ENCODE measurements around the gene JAKMIP3. TPM values are rescaled to one million over a fixed set of nuclear protein-coding genes. Genes with fewer than 3 reads are reported as not detected.

The JAKMIP3 gene
- total and polyA plus RNA-seq, 9 of the 15 experiments (the other 6 are each of a cell fraction or from before 2014, with no cell fraction given), result 0.04 TPM; not detected in 8

GRCh38 chr10:132065491-132066105 lies at the start of gene JAKMIP3 (continued):
- TF ChIP-seq SRSF1 (IDR thresholded peaks at IDR 0.05; ENCODE audit: low read depth, low read length) (no peak), RBM14 (IDR thresholded peaks at IDR 0.05; ENCODE audit: borderline replicate concordance, insufficient read depth, low read depth, low read length) (no peak), ZC3H8 (IDR thresholded peaks at IDR 0.05) (no peak), SAP30 (IDR thresholded peaks at IDR 0.05; ENCODE audit: borderline replicate concordance, insufficient read depth, low read depth, low read length, poor library complexity, severe bottlenecking) (no peak), U2AF2 (optimal IDR thresholded peaks at IDR 0.05; ENCODE audit: low read depth, low read length) (no peak), ZNF316 (IDR thresholded peaks at IDR 0.05) (peak; percentile 62; the same call in 1 of the 2 replicates), CHD2 (IDR thresholded peaks at IDR 0.05; ENCODE audit: low read depth, low read length) (no peak), TBL1XR1 (IDR thresholded peaks at IDR 0.05; ENCODE audit: low read length in 2 of 2) (no peak), CBX8 (IDR thresholded peaks at IDR 0.05; ENCODE audit: borderline replicate concordance, extremely low read depth, low read depth, low read length, poor library complexity, severe bottlenecking) (no peak), RBFOX2 (IDR thresholded peaks at IDR 0.05; ENCODE audit: low read depth, low read length) (peak; percentile 10; the same call in 1 of the 2 replicates), CEBPZ (IDR thresholded peaks at IDR 0.05; ENCODE audit: borderline replicate concordance, low read depth, low read length) (no peak), GATAD2A (IDR thresholded peaks at IDR 0.05) (no peak), SMARCE1 (IDR thresholded peaks at IDR 0.05) (no peak), KDM1A (IDR thresholded peaks at IDR 0.05) (no peak), DPF2 (IDR thresholded peaks at IDR 0.05) (no peak), MXI1 (IDR thresholded peaks at IDR 0.05; ENCODE audit: low read depth, low read length) (no peak), CBFA2T2 (conservative IDR thresholded peaks at IDR 0.05) (no peak), U2AF1 (optimal IDR thresholded peaks at IDR 0.05; ENCODE audit: low read depth, low read length) (no peak), TSHZ1 (CRISPR knock-in tag; IDR thresholded peaks at IDR 0.05) (no peak)
- TF ChIP-seq, protein P1, sequence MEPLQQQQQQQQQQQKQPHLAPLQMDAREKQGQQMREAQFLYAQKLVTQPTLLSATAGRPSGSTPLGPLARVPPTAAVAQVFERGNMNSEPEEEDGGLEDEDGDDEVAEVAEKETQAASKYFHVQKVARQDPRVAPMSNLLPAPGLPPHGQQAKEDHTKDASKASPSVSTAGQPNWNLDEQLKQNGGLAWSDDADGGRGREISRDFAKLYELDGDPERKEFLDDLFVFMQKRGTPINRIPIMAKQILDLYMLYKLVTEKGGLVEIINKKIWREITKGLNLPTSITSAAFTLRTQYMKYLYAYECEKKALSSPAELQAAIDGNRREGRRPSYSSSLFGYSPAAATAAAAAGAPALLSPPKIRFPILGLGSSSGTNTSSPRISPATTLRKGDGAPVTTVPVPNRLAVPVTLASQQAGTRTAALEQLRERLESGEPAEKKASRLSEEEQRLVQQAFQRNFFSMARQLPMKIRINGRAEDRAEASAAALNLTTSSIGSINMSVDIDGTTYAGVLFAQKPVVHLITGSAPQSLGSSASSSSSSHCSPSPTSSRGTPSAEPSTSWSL (CRISPR knock-in tag; IDR thresholded peaks at IDR 0.05; ENCODE audit: borderline replicate concordance), result no peak
- TF ChIP-seq, protein P2, sequence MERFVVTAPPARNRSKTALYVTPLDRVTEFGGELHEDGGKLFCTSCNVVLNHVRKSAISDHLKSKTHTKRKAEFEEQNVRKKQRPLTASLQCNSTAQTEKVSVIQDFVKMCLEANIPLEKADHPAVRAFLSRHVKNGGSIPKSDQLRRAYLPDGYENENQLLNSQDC (CRISPR knock-in tag; IDR thresholded peaks at IDR 0.05), result no peak

All from K562 (cell line).